Measurements from ENCODE around the gene CC2D2A. TPM values are rescaled to one million over a fixed set of nuclear protein-coding genes. Genes with fewer than 3 reads are reported as not detected.

Gene CC2D2A
- total RNA-seq, 1 experiment from 2014 or later: 3.6 TPM

GRCh38 chr4:15585331-15585730 is 115.6 kb downstream of the CC2D2A start:
- H3K4me3 ChIP-seq (ENCODE audit: low read depth in 2 of 2, low read length in 2 of 2): no peak overlapping the region
- intact Hi-C loops (cut with micrococcal nuclease; ENCODE audit: unreplicated experiment) (no loop called here), in situ Hi-C loops (cut with HindIII; ENCODE audit: low pct_unique_long_range_greater_than_20kb, low sequenced_read_pairs) (no loop called here)
- no peak for ATAC-seq
- ChIA-PET CTCF (no interaction called here), POLR2A (no interaction called here)
- no peak overlapping the region for H3K27ac ChIP-seq (ENCODE audit: low read length)
- H3K36me3 ChIP-seq (ENCODE audit: control insufficient read depth, insufficient read depth, low read length): no peaks in the 10 kb centered on the region
- no peaks in the 10 kb centered on the region for H3K9me3 ChIP-seq (ENCODE audit: control insufficient read depth, insufficient read depth, low read depth, low read length)
- TF ChIP-seq REST (IDR thresholded peaks at IDR 0.05; ENCODE audit: insufficient read depth in 1 of 2, low read depth in 2 of 2, low read length in 1 of 2): no peak
- no peak for TF ChIP-seq CTCF (IDR thresholded peaks at IDR 0.05)
- TF ChIP-seq SIN3A (IDR thresholded peaks at IDR 0.05; ENCODE audit: borderline replicate concordance, insufficient read depth, low read depth, low read length): no peak
- no peak for TF ChIP-seq TCF7L2 (IDR thresholded peaks at IDR 0.05; ENCODE audit: low read depth, low read length)
- no peak for TF ChIP-seq POLR2AphosphoS5 (IDR thresholded peaks at IDR 0.05; ENCODE audit: low read depth, low read length)
- no TSS peak for BruUV-seq (replicated peaks)
- H3K27me3 ChIP-seq (ENCODE audit: control insufficient read depth, insufficient read depth, low read length): no peaks in the 10 kb centered on the region
- H3K4me1 ChIP-seq (ENCODE audit: control insufficient read depth, insufficient read depth, low read length): no peaks in the 10 kb centered on the region
- no peak for DNase-seq (ENCODE audit: low read depth, low spot score)

- no peaks in the 10 kb centered on the region for H3K36me3 ChIP-seq (ENCODE audit: control insufficient read depth, insufficient read depth, low read length)
- H3K4me1 ChIP-seq (ENCODE audit: control insufficient read depth, insufficient read depth, low read length): no peaks in the 10 kb centered on the region
- BruUV-seq (replicated peaks): no TSS peak
- H3K9me3 ChIP-seq (ENCODE audit: control insufficient read depth, insufficient read depth, low read depth, low read length): no peaks in the 10 kb centered on the region
- no peak overlapping the region for H3K27ac ChIP-seq (ENCODE audit: low read length)
- POLR2A ChIA-PET: no interaction called here
- intact Hi-C loops (cut with micrococcal nuclease; ENCODE audit: unreplicated experiment) (no loop called here), in situ Hi-C loops (cut with HindIII; ENCODE audit: low pct_unique_long_range_greater_than_20kb, low sequenced_read_pairs) (no loop called here)
- CTCF ChIA-PET: no interaction called here
- H3K27me3 ChIP-seq (ENCODE audit: control insufficient read depth, insufficient read depth, low read length): no peaks in the 10 kb centered on the region
- H3K4me3 ChIP-seq (ENCODE audit: low read depth in 2 of 2, low read length in 2 of 2): no peak overlapping the region
- TF ChIP-seq REST (IDR thresholded peaks at IDR 0.05; ENCODE audit: insufficient read depth in 1 of 2, low read depth in 2 of 2, low read length in 1 of 2) (no peak), CTCF (IDR thresholded peaks at IDR 0.05) (no peak), POLR2AphosphoS5 (IDR thresholded peaks at IDR 0.05; ENCODE audit: low read depth, low read length) (no peak), TCF7L2 (IDR thresholded peaks at IDR 0.05; ENCODE audit: low read depth, low read length) (no peak), SIN3A (IDR thresholded peaks at IDR 0.05; ENCODE audit: borderline replicate concordance, insufficient read depth, low read depth, low read length) (no peak)
- DNase-seq (ENCODE audit: low read depth, low spot score) (no peak), ATAC-seq (no peak)
Measured at GRCh38 chr4:15586066-15586465, 116.4 kb downstream of the CC2D2A start.

Data from Panc1 (cell line).